Measurements from ENCODE around the gene KCNMA1.

The KCNMA1 gene

DNA sequence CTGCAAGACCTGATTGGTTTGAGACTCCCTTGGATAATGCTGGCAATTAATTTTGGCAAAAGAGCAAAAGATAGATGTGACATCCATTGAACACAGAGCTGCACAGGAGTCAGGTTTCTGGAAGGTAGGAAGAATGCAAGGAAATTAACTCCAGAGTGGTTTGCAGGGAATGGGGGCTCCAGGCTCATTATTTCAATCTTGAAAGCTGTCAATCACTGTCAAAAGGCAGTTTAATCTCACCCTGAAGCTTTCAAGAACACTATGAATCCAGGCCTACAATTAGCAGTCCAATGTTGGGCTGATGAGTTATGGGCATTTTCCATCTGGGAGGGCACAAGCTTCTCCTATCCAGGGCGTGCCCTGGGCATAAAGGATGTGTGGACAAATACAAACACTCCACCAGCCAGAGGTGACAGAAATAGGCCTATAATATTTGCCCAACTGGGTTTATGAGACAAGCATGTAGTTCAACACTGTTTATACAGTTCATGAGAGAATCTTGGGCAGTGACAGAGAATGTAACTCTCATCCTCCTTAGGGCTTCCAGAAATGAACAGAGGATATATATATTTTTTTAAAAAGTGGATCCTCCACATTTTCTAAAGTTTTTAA lies 80.5 kb downstream of the KCNMA1 start:
- DNase-seq (ENCODE audit: low spot score) = no peak

DNA sequence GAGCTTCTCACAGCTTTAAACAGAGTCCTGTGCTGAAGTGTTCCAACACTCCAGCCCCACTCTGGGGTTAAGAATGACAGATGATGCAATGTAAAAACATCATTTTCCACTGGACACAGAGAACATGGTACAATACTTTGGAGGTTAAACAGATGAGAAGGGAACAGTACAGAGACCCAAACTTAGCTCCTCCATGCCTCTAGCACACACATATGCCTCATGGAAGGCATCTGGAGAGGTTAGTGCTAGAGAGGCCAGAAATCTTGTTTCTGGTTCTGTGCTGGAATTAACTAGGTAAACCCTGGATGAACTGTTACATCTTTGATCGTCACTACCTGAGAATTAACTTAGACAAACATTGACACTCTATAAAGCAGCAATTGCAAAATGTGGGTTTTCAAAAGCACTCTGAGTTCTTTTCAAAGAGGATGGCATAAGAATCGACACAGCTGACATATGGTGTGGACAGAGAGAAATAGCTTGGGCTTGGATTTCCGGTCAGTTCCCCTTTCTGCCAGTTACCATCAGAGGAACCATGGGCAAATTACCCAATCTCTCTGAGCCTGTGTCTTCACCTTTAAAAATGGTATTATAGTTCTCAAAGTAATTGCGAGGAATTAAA lies 81.9 kb downstream of the KCNMA1 start:
- DNase-seq (ENCODE audit: low spot score) = no peak

DNA sequence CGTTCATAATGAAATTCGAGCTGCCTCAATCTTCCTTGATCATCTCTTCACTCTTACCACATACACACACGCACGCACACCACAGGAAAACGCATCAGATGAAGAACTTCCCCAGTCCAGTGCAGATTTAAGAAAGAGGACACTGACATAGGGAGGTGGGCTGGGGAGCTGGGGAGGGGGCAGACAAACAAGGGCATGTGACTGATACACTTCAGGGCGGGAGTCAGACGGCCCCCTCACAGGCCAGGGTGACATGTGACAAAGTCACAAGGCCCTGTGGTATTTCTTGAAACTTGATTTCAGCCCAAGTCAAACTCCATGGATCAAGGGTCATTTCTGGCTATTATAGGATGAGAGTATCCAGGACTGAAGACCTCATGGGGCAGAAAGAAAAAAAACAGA lies 82.6 kb downstream of the KCNMA1 start:
- DNase-seq (ENCODE audit: low spot score) = no peak

DNA sequence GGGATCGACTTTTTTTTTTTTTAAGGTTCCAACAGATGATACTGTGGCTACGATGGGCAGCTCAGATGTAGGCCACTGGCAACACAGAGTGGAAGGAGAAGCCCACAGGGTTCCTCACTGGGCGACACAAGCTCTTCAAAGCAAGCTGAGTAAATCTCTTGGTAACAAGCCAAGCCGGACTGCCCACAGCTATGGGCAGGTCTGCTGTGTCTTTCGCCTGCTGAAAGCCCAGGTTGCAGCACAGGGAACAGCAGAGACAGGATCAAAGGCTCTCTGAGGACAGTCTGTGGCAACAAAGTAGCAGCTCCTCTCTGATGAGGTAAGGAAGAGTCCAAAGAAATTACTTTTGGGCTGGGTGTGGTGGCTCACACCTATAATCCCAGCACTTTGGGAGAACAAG lies 83.6 kb downstream of the KCNMA1 start:
- DNase-seq (ENCODE audit: low spot score) = no peak

DNA sequence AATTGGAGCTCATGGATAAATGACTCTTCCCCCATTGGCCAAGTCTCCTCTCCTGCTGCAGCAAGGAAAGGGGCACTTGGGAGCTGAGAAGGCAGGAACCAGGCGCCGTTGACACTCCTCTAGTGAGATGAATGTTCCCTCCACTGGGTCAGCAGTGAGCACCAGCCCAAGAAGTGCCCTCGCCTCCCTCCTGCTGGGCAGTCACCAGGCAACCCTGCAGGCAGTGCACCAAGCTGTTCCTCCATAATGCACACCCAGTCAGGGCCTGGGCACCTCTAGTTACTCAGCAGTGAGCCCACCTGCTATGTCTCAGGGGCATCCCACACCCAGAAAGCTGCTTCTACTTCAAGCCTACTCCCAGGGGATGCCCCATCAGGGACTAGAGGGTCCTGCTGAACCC lies 84.3 kb downstream of the KCNMA1 start:
- DNase-seq (ENCODE audit: low spot score) = peak; percentile 25

DNA sequence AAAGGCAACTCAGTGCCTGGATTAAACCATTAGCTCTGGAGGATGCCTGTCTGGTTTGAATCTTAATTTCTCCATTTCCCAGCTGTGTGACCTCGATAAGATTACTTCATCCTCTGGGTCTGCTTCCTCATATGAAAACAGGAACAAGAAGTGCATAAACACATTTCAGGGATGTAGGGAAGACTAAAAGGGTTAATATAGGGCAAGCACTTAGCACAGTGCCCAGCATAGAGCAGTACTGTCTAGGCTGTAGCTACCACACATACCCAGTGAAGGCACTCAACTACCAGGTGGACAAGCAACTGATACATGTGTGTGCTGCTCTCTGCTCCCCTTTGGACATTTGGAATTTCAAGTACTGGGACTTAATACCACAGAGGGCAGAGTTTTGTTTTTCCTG lies 85.4 kb downstream of the KCNMA1 start:
- no peak for DNase-seq (ENCODE audit: low spot score)

DNA sequence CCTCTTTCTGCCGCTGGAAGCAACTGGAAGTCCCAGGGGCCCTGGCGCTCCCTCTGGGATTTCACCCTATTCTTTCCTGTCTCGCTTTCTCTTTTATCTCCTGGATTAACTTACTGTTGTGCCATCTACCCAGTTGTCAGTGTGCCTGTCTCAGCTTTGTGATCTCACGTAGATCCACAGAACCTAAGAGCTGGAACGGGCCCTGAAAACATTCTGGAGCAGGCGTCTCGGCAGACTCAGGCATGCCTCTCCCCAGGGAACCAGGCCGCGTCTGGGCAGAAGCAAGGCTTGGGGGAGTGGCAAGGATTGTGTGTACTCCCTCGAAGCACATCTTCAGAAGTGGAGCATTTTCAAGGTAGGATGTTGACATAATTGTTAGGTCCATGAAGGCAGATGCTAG lies 87.2 kb downstream of the KCNMA1 start:
- peak; percentile 45 for DNase-seq (ENCODE audit: low spot score)

DNA sequence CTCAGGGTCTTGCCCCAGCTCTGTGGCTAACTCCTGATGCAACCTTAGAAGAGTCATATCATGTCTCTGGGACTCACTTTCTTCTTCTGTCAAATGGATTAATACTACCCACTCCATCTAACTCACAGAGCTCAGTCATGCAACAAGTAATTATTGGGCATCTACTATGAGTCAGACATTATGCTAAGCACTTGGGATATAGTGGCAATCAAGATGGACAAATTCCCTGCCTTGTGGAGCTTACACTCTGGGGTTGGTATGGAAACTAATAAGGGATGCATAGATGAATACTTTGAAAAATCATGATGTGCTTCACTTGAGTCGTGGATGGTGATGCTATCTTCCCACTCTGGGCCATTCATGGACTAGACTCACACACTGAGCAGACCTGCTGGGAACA lies 88.9 kb downstream of the KCNMA1 start:
- no peak for DNase-seq (ENCODE audit: low spot score)

DNA sequence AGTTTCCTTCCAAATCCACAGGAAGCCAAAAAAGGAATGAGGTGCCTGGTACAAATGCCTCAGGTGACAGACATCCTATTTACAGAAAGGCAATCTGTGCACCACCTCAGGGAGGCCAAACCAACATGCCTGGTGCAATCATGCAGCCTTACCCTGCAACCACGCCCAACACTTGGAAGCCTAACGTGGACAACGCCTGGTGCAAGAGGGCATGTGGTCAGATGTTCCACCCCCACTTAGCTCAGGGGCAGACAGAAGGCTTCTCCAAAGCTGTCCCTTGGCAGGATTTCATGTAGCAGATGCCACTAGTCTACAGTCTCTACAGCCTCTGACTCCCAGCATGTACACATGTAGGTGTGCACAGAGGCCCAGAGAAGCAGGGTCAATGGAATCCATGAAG lies 89.5 kb downstream of the KCNMA1 start:
- no peak for DNase-seq (ENCODE audit: low spot score)

DNA sequence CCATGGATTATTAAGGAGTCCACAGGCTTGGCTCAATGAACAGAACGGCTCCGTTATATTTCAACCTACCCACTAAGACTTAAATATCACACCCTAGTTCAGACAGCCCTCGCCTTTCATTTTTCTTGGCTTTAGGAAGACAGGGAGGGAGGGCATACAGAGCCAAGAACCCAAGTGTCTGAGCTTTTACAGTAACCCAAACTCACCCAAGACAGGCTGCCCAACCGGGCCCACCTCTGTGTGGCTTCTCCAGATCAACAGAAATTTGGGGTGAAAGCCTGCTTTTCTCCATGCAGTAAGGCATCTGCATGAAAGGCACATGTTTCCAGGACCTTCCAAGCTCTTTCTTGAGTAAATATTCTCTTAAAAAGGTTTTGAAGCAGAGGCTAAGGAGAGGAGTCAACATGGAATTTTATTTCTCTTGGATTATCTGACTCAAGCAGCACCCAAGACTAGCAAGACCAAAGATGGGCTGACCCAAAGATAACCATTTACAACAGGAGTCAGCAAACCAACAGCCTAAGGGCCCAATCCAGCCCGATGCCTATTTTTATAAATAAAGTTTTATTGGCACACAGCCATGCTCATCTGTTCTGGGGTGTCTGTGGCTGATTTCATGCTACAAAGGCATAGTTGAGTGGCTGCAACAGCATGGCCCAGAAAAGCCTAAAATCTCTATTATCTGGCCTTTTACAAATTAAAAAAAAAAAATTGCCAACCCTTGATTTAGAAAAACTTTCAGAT lies 90.1 kb downstream of the KCNMA1 start:
- no peak for DNase-seq (ENCODE audit: low spot score)

DNA sequence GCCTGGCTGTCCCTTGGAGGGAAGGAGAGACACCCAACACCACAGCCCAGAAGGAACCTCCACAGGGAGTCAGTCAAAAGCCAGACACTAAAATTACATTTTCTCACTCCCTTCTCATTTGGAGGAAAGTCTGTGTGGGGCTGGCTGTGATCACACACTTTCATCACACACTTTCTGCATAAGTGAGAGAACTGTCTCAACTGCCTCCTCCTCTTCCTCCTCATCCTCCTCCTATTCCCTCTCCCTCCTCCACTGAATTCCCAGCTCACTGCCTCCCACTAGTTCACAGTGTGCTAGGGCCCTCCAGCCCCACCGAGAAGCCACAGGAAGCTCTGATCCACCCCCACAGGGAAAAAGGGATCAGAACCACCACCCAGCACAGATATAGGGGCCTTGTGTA lies 91.6 kb downstream of the KCNMA1 start:
- no peak for DNase-seq (ENCODE audit: low spot score)

DNA sequence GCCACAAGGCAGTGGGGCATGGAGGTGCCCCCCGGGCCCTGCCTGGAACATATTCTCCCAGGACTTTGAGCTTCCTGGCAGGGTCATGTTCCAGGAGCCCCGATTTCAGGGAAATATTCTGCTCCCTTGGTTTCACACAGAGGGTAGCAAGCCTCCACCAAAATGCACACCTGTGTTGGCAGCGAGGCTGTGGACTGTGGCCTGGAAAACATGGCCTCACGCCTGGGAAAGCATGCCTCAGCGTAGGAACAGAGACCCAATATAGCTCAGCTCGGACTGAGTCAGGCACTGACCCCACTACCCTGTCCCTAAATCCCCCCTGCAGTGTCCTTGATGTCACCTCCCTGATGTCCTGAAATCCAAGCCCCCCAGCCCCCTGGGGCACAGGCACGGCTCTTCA lies 92.0 kb downstream of the KCNMA1 start:
- no peak for DNase-seq (ENCODE audit: low spot score)

DNA sequence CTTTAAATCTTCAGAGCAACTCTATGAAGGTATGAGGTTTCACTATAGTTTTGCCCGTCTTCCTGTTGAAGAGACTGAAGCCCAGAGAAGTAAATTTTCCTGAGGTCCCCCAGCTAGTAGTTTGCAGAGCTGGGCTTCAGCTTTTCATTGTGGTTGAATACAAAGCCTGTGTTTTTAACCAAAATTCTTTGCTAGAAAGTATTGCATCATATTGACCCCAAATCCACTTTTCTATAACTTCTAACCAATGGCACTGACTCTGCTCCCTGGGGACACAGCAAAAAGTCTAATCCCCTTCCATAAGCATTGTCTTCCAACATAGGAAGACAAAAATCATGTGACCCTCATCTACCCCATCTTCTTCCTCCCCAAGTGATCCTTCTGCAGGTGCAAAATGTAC lies 93.0 kb downstream of the KCNMA1 start:
- DNase-seq (ENCODE audit: low spot score) = no peak

DNA sequence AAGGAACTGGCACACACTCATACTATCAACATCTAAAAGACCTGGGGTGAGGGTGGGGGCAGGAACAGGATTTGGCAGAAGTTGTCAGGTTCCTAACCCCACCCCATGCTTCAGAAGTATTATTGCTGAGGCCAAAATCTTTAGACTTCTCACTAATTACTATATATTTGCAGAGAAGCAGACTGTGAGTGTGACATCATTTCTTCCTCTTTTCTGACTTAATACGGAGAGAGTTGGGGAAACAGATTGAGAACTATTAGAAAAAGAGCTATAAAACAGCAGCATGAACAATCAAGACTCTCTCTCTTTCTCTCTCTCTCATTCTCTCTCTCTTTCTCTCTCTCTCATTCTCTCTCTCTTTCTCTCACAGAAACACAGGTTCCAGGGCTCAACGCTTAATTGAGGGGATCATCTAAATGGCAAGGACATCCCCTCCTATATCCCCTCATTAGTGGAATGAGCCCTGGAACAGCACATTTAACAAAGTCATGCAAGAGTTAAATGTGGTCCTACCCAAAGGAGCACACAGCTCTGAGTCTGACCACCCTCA lies 94.8 kb downstream of the KCNMA1 start:
- no peak for DNase-seq (ENCODE audit: low spot score)

DNA sequence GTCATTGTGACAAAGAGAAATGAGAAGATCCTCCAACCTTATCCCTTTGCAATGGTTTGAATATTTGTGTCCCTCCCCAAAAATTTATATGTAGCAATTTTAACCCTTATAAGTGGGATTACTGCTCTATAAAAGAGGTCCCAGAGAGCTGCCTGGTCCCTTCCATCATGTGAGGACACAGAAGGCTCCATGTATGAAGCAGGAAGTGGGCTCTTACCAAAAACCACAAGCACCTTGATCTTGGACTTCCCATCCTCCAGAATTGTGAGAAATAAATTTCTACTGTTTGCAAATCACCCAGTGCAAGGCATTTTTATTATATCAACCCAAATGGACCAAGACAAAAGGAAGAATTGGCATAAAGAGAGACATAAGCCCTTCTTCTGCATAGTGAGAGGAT lies 95.7 kb downstream of the KCNMA1 start:
- no peak for DNase-seq (ENCODE audit: low spot score)

DNA sequence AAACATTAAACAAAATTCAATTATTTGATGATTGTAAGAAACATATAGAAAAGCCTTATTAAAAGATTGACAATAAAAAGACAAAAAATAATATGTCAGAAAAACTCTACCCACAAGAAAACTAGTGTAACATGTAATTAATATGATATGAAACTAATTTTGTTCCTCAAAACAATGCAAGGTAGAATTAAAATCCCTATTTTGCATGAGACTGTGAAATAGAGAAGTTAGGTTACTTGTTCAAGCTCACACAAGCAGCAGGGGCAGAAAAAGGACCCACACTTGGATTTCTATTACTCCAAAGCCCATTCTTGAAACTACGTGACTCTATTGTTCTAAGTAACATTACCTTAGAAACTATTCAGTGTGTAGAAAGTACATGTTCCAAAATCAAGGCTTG lies 96.4 kb downstream of the KCNMA1 start:
- no peak for DNase-seq (ENCODE audit: low spot score)

DNA sequence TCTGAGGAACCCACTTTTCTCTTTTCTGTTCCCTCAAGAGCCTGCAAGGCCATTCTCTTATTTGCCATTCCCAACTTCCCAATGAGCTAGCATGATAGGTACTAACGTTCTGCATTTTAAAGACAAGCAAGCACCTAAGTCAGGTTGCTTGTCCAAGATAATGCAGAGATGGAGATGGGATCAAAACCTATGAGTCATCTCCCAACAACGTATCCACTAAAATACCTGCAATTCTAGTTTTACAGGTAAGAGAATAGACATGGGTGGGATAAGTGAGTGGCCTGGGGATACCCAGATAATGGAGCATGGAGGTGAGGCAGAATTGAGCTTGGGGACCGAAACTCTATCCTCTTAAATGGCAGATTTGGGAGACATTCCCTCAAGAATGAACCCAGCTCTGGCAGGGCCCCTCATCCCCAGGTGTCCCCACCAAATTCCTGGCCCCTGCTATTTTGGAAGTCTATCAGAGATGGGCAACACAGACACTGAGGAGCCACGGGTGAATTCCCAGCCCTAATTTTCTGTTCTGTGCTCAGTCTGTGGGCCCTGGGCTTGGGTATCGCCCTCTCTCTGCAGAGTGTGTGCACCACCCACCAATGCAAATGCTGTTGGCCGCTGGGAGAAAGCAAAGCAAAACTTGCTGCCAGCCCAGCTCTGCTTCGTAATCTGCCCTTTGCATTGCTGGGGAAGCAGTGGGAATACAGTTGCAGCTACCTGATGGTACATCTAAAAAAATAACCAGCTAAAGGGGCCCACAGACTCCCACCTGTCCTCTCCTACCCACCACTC lies 98.3 kb downstream of the KCNMA1 start:
- no peak for DNase-seq (ENCODE audit: low spot score)

DNA sequence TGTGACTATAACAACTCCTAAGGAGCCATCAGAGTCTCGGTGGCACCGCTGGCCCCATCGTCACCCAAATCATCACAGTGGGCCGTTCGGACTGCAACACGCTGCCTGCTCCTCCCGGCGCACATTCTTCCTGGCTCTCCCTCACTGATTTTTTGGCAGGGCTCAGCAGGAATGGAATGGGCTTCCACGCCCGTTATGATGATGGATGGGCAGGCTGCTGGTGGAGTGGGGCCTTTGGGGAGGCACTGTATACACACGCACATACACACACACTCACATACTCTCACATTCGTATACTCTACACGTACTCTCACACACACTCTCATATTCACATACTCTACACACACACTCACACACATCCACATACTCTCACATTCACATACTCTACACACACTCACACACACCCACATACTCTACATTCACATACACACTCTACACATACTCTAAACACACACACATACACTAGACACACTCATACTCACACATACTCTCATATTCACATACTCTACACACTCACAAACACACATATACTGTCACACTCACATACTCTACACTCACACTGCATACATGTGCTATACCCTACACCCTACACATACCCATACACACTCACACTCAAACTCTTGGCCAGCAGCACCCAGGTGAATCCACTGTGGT lies 99.8 kb downstream of the KCNMA1 start:
- DNase-seq (ENCODE audit: low spot score) = peak; percentile 27

DNA sequence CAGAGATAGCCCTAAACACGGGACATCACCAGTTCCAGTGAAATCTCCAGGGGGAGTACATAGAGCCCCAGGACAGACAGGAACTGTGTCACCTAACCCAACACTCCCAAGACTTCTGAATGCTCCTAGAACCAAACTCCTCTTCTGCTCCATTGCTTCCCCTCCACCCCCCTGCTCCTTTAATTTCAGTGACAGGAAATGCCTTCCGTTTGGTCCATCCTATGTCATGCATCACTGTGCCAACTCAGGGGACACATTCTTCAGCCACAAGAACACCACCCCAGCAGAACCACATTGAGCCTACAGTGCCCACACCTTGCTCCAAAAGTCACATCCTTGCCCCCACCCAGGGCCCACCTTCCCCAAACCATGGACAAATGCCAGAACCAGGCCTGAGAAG lies 100.5 kb downstream of the KCNMA1 start:
- no peak for DNase-seq (ENCODE audit: low spot score)

DNA sequence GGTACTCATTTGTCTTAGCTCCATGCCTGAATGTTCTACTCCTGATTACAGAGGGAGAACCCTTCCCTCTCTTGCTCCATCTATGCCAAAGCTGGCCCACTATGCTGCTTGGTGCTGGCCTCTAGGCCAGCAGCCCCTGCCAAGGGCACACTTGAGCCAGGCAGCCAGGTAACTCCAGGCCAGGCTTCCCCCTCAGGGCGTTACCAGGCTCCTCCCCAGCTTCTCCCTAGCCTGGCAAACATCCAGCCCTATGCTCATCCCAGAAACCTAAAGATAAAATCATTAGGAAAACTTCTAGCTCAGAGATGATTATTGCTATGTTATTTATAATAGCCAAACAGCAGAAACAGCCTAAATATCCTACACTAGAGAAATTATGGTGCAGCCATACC lies 103.7 kb downstream of the KCNMA1 start:
- no peak for DNase-seq (ENCODE audit: low spot score)

DNA sequence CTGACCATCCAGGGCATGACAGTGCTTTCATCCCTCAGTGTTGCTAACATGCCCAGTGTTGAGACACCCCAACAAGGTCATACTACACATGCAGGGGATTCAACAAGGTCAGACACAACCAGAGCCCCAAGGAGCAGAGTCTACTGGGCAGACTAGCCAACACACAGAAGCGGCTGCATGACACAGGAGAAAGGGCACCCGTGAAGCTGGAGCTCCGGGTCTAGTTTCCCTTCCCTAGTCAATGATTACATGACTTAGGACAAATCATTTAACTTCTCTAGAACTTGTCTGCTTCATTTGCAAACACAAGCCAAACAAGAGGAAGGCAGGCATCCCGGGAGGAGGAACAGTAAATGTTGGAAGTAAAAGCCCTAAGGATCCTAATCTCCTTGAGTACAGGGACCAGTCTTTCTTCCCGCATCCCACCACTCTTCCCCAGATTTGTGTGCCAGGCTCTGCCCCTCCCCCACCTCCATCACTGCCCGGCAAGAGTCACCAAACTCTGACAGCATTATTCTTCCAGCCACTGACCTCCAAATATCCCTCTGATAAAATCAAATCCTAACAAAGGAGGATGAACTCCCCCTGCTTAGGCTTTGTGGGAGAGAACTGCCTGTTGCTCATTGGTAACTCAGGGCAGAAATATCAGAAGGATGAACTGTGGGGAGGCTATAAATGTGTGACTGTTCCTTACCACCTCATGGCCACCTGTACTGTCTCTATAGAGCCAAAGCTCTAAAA lies 104.3 kb downstream of the KCNMA1 start:
- no peak for DNase-seq (ENCODE audit: low spot score)
